Lung (tissue), 12 donors: ENCODE measurements around the gene VWF. TPM values are rescaled to one million over a fixed set of nuclear protein-coding genes. Genes with fewer than 3 reads are reported as not detected.

Experiments used
- ATAC-seq: fragments of 200-7000 bp; cut with Tn5 transposase; one replicate; pipeline ENCODE4 v1.9.1; 2020; ENCODE audit warnings: moderate number of reproducible peaks; ENCODE audit not compliant: insufficient read depth, low FRiP score
- DNase-seq, 3 donors: peaks; one replicate each; pipeline ENCODE4 v3.0.0-alpha.2; 2013 to 2017
- H3K27ac ChIP-seq, 2 donors: one replicate each; pipeline ENCODE4 v1.5.1; 2013; ENCODE audit warnings: mild to moderate bottlenecking in 2 of 2, moderate library complexity in 2 of 2, control low read depth in 1 of 2, inconsistent platforms in 1 of 2, low read depth in 1 of 2, low read length in 1 of 2
- H3K27me3 ChIP-seq, 3 donors: one replicate each; pipeline ENCODE4 v1.5.1; 2013; ENCODE audit warnings: low read length in 2 of 3; ENCODE audit not compliant: control insufficient read depth in 3 of 3, insufficient read depth in 3 of 3
- H3K36me3 ChIP-seq, 4 donors: one replicate each; pipeline ENCODE4 v1.5.1; 2013; ENCODE audit warnings: low read length in 4 of 4, mild to moderate bottlenecking in 1 of 4, moderate library complexity in 1 of 4; ENCODE audit not compliant: control insufficient read depth in 4 of 4, insufficient read depth in 4 of 4
- H3K4me1 ChIP-seq, 5 donors: one replicate each; pipeline ENCODE4 v1.5.1; 2013; ENCODE audit warnings: low read length in 5 of 5, mild to moderate bottlenecking in 2 of 5, moderate library complexity in 1 of 5; ENCODE audit not compliant: control insufficient read depth in 5 of 5, insufficient read depth in 5 of 5
- H3K4me3 ChIP-seq: one replicate; pipeline ENCODE4 v1.5.1; 2013; ENCODE audit warnings: mild to moderate bottlenecking, control low read depth, moderate library complexity
- H3K9ac ChIP-seq, 2 donors: one replicate each; pipeline ENCODE4 v1.5.1; 2013; ENCODE audit warnings: low read length in 2 of 2, control low read depth in 1 of 2; ENCODE audit not compliant: insufficient read depth in 1 of 2
- H3K9me3 ChIP-seq, 4 donors: one replicate each; pipeline ENCODE4 v1.5.1; 2013; ENCODE audit warnings: low read length in 3 of 4, mild to moderate bottlenecking in 1 of 4, moderate library complexity in 1 of 4; ENCODE audit not compliant: control insufficient read depth in 4 of 4, insufficient read depth in 3 of 4
- WGBS, 2 donors: extraction: QIAGEN DNeasy Blood & Tissue Kit; methylation state at CpG; one replicate each; pipeline ENCODE4 v1.1.7; 2013; 5-methylcytosine and 5-hydroxymethylcytosine counted together
- polyA plus RNA-seq, 2 donors: library from polyadenylated mRNA; stranded (reverse); fragments of 200-250 nt; gene quantifications; one replicate each; pipeline ENCODE4 v1.2.1, GENCODE V29; 2013
- total RNA-seq, 2 donors: library from RNA; depleted of rRNA in 1 of 2; stranded (reverse); fragments of >200 nt in 1 of 2; gene quantifications; one replicate each; pipeline ENCODE4 v1.2.1, GENCODE V29; 2014 to 2021
- TF ChIP-seq, protein P1 (sequence below): IDR thresholded peaks from 2 replicates; pipeline ENCODE4 v1.5.1; 2012; ENCODE audit warnings: mild to moderate bottlenecking; ENCODE audit errors: control extremely low read depth, extremely low read depth
- donor health status: control.
- donor health status: control.
- donor health status: Bipolar disorder and iron deficiency.
- donor health status: healthy.
- donor health status: DM: yes; HTN: yes; CAD: no.

The VWF gene
- total and polyA plus RNA-seq, 4 donors: 65.6 to 285 (median 249) TPM

DNA sequence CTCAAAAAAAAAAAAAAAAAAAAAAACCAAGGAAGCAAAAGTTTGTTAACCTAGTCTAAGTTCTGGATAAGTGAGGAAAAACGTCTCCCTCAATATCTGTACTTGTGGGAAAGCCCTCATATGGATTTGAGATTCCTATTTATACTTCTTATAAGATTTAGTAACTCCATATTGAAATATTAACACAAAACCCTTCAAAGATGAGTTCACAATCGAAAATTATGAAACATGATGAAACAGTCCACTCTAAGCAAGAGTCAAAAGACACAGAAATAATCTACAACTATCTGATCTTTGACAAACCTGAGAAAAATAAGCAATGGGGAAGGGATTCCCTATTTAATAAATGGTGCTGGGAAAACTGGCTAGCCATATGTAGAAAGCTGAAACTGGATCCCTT is 25.2 kb downstream of the VWF start:
- Histone ChIP-seq H3K4me1 (no peaks in the 10 kb centered on the region), H3K27me3 (no peaks in the 10 kb centered on the region), H3K36me3 (peaks cover 0 to 2% (median 0%) of the 10 kb centered on the region in 4 donors), H3K27ac (no peak overlapping the region), H3K9me3 (no peaks in the 10 kb centered on the region), H3K9ac (no peak overlapping the region), H3K4me3 (no peak overlapping the region)
- ATAC-seq: no peak
- no peak for DNase-seq
- TF ChIP-seq, protein P1, sequence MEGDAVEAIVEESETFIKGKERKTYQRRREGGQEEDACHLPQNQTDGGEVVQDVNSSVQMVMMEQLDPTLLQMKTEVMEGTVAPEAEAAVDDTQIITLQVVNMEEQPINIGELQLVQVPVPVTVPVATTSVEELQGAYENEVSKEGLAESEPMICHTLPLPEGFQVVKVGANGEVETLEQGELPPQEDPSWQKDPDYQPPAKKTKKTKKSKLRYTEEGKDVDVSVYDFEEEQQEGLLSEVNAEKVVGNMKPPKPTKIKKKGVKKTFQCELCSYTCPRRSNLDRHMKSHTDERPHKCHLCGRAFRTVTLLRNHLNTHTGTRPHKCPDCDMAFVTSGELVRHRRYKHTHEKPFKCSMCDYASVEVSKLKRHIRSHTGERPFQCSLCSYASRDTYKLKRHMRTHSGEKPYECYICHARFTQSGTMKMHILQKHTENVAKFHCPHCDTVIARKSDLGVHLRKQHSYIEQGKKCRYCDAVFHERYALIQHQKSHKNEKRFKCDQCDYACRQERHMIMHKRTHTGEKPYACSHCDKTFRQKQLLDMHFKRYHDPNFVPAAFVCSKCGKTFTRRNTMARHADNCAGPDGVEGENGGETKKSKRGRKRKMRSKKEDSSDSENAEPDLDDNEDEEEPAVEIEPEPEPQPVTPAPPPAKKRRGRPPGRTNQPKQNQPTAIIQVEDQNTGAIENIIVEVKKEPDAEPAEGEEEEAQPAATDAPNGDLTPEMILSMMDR: no peak
- WGBS, 2 donors: 74 to 83% methylated on average over 2 of the region's 2 CpGs

DNA sequence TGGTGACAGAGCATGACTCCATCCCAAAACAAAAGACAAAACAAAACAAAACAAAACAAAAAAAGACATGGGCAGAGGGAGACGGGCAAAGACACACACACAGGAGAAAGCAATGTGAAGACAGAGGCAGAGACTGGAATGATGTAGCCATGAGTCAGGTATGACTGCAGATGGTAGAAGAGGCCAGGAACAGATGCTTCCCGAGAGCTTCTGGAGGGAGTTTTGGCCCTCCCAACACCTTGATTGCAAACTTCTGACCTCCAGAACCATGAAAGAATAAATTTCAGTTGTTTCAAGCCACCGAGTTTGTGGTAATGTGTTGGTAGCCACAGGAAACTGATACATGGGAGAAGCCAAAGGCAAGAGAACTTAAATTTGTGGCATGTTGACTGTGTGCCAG is 27.1 kb downstream of the VWF start:
- WGBS, 2 donors: 52 to 64% methylated on average over 3 of the region's 3 CpGs
- no peak for ATAC-seq
- H3K27ac ChIP-seq: no peak overlapping the region

DNA sequence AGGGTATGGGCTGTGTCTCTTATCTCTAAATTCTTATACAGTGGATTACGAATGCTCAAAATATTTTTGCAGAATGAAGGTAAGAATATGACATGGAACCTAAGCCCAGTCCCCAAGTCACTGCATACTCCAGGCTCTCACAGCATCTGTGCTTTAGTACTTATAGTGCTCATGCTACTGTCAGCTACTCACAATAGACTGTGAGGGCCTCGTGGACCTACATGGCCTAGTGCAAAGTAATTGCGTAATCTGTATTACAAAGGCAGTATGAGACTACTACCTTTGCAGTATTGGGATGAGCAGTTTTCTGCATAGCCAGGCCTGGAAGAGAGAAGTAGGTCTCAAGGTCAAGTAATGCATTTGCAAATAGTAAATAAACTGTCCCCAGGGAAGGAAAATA is 27.9 kb downstream of the VWF start:
- ATAC-seq: no peak
- TF ChIP-seq, protein P1: no peak
- no peaks in the 10 kb centered on the region for H3K27me3 ChIP-seq
- no peak overlapping the region for H3K27ac ChIP-seq
- no peak for DNase-seq
- H3K4me1 ChIP-seq: peaks cover 0 to 19% (median 0%) of the 10 kb centered on the region in 5 donors
- H3K9me3 ChIP-seq: no peaks in the 10 kb centered on the region
- H3K36me3 ChIP-seq: peaks cover 0 to 7% (median 0%) of the 10 kb centered on the region in 4 donors
- 69 to 72% methylated on average over 3 of the region's 3 CpGs for WGBS, 2 donors
- H3K9ac ChIP-seq: no peak overlapping the region
- H3K4me3 ChIP-seq: no peak overlapping the region

More for the DNA sequence above, 27.1 kb downstream of the VWF start:
- Histone ChIP-seq H3K27me3 (no peaks in the 10 kb centered on the region), H3K9me3 (no peaks in the 10 kb centered on the region), H3K9ac (no peak overlapping the region), H3K4me3 (no peak overlapping the region), H3K4me1 (peaks cover 0 to 13% (median 0%) of the 10 kb centered on the region in 5 donors), H3K36me3 (peaks cover 0 to 7% (median 0%) of the 10 kb centered on the region in 4 donors)
- TF ChIP-seq, protein P1: no peak
- no peak for DNase-seq

DNA sequence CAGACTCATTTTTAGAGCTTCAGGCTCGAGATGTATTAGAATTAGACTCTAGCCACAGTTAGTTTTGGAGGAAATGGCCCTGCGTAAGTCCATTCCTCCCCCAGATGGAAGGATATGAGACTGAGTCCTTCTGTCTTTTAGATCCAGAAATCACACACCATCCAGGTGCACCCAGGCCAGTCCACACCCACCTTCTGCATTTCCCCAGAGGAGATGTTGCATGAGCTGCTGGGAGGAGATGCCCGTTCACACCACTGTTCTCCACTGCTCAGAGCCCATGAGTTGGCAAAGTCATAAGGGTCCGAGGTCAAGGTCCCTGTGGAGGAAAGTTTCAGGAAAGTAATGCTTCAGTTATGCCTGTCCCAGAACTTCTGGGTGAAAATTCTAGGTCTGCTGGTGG is 29.2 kb downstream of the VWF start:
- Histone ChIP-seq H3K9ac (no peak overlapping the region), H3K27ac (no peak overlapping the region), H3K4me3 (no peak overlapping the region), H3K36me3 (peaks cover 0 to 7% (median 0%) of the 10 kb centered on the region in 4 donors), H3K27me3 (no peaks in the 10 kb centered on the region), H3K9me3 (no peaks in the 10 kb centered on the region), H3K4me1 (peaks cover 0 to 22% (median 0%) of the 10 kb centered on the region in 5 donors)
- 88 to 90% methylated on average over 4 of the region's 4 CpGs for WGBS, 2 donors
- DNase-seq (no peak), ATAC-seq (no peak)
- TF ChIP-seq, protein P1: no peak
